Epithelial cell of esophagus (primary cell): ENCODE data around the gene SVBP.

ENCODE experiments used
- DNase-seq: peaks from one replicate; pipeline ENCODE4 v3.0.0; 2010; ENCODE audit warnings: low read depth
- H3K4me3 ChIP-seq: 2 replicates; pipeline ENCODE4 v1.5.1; 2011; ENCODE audit warnings: mild to moderate bottlenecking, low read length, control low read depth
- CTCF ChIP-seq: IDR thresholded peaks from 2 replicates; pipeline ENCODE4 v1.5.1; 2011; ENCODE audit warnings: low read depth, mild to moderate bottlenecking, low read length, control low read depth, inconsistent platforms; ENCODE audit not compliant: insufficient read depth; ENCODE audit errors: missing control alignments

The SVBP gene

GRCh38 chr1:42838482-42839190, 21.4 kb upstream of the SVBP start:
- no peak for TF ChIP-seq CTCF
- no peak overlapping the region for H3K4me3 ChIP-seq
- no peak for DNase-seq

DNA sequence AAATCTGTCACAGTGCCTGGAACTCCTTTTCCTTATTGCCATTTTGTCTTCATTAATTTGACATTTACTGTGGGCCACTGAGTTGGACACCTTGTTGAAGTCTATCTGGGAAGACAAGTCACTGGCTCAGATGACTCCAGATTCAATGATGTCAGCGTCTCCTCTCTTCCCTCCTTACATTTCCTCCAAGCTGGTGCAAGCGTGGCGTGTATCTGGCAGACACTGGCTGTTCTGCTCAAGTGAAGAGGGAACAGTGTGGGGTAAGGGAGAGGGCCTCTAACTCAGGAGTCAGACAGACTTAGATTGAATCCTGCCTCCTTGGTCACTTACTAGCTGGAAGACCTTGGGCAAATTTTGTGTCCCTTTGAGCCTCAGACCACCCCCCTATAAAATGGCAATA, 20.5 kb upstream of the SVBP start:
- DNase-seq, result no peak
- no peak for TF ChIP-seq CTCF
- H3K4me3 ChIP-seq, result no peak overlapping the region

DNA sequence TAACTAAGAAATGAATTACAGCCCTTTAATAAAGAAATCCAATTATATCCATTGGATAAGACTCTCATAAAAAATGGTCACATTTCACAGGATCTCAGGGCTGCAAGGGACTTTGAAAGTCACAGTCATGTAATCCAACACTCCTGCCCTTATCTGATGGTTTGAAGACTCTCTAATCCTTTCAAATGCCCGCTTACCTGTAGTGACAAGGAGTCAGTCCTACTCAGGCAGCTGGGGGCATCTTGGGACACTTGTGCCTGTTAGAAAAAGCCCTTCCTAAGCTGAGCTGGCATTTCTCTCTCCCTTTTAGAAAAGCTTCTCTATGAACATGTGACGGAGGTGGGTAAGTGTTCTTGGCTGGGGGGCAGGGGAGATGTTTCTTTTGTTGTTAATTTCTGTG, 18.2 kb upstream of the SVBP start:
- no peak for TF ChIP-seq CTCF
- H3K4me3 ChIP-seq, result no peak overlapping the region
- no peak for DNase-seq

DNA sequence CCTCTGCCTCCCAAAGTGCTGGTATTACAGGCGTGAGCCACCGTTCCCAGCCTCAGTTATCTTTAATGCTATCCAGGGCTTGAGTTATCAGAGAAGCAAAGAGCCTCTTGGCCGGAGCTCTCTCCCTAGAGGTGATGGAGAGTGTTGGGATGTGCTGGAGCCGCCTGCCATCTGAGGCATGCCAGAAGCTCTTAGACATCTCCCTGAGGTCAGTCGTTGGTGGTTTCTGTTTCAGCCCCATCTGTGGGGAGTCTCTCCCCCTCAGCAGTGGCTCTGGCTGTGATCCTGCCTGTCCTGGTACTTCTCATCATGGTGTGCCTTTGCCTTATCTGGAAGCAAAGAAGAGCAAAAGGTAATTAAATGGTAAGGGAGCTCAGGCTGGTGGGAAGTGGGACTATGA, 17.6 kb upstream of the SVBP start:
- DNase-seq, result no peak
- H3K4me3 ChIP-seq, result no peak overlapping the region
- TF ChIP-seq CTCF, result no peak

DNA sequence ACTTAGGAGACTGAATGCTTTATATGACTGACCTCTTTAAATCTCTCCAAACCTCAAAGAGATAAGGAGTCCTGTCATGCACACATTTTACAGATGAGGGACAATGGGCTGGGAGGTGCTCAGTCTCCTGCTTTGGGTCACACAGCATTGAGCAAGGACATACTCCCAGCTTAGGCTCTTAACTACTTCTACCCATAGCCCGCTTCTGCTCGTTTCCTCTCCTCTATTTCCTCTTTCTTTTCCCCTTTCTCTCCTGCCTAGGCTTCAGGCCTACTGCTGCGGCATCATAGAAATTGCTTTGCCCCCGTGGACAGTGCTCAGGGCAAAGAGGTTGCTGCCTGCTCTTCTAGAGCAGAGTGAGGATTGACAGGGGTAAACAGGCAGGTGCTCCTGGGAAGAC, 16.8 kb upstream of the SVBP start:
- no peak for TF ChIP-seq CTCF
- no peak for DNase-seq
- no peak overlapping the region for H3K4me3 ChIP-seq

GRCh38 chr1:42832641-42833240, 15.5 kb upstream of the SVBP start:
- no peak for TF ChIP-seq CTCF
- H3K4me3 ChIP-seq, result no peak overlapping the region
- no peak for DNase-seq

DNA sequence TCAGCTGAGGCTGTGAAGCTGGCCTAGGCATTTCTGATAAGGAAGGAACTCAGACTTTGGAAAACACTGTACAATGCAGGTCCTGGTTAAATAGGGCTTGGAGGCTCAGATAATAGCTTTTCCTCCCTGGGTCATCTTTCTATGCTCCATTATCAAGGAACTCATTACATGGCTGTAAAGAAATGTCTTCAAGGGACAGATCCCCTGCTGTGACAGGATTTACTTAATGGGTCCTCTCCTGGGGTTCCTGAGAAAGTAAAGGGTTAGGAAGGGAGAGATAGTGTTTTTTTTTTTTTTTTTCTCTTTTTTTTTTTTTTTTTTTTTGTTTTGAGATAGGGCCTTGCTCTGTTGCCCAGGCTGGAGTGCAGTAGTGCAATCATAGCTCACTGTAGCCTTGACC, 14.1 kb upstream of the SVBP start:
- DNase-seq, result no peak
- no peak for TF ChIP-seq CTCF
- H3K4me3 ChIP-seq, result no peak overlapping the region
